Spleen (tissue), 11 donors: ENCODE data around the gene AIDA. TPM values are rescaled to one million over a fixed set of nuclear protein-coding genes. Genes with fewer than 3 reads are reported as not detected.

Source experiments
- DNase-seq: peaks from one replicate; pipeline ENCODE4 v3.0.0-alpha.2; 2020
- H3K27ac ChIP-seq, 8 donors: fragments of 200-600 bp; sonication (generic) in 7 of 8; 1 replicate in 4 of 8; 2 replicates in 4 of 8; pipeline versions ENCODE4 v1.5.0 to v1.8.0; 2016 to 2021; ENCODE audit warnings: inconsistent platforms in 4 of 8, mild to moderate bottlenecking in 4 of 8, moderate library complexity in 1 of 8
- H3K27me3 ChIP-seq, 7 donors: fragments of 200-600 bp; sonication (generic) in 6 of 7; replicated peaks in 1 of 7; 1 replicate in 4 of 7; 2 replicates in 3 of 7; pipeline versions ENCODE4 v1.5.0 to v1.8.0; 2016 to 2021; ENCODE audit warnings: inconsistent platforms in 3 of 7, mild to moderate bottlenecking in 1 of 7
- H3K36me3 ChIP-seq, 6 donors: fragments of 200-600 bp; sonication (generic) in 5 of 6; 1 replicate in 4 of 6; 2 replicates in 2 of 6; pipeline versions ENCODE4 v1.5.0 to v1.8.0; 2016 to 2021; ENCODE audit warnings: inconsistent platforms in 2 of 6
- H3K4me1 ChIP-seq, 6 donors: fragments of 200-600 bp; sonication (generic) in 5 of 6; 1 replicate in 3 of 6; 2 replicates in 3 of 6; pipeline versions ENCODE4 v1.5.0 to v1.8.0; 2016 to 2021; ENCODE audit warnings: inconsistent platforms in 3 of 6
- H3K4me3 ChIP-seq, 8 donors: fragments of 200-600 bp; sonication (generic) in 7 of 8; 1 replicate in 4 of 8; 2 replicates in 4 of 8; pipeline versions ENCODE4 v1.5.0 to v1.8.0; 2016 to 2021; ENCODE audit warnings: inconsistent platforms in 4 of 8, mild to moderate bottlenecking in 4 of 8, moderate library complexity in 2 of 8
- H3K9me3 ChIP-seq, 8 donors: fragments of 200-600 bp; sonication (generic) in 7 of 8; 1 replicate in 4 of 8; 2 replicates in 4 of 8; pipeline versions ENCODE4 v1.5.0 to v1.8.0; 2016 to 2021; ENCODE audit warnings: inconsistent platforms in 4 of 8
- POLR2A ChIP-seq, 3 donors: fragments of 450-650 bp; IDR thresholded peaks; one replicate each; pipeline ENCODE4 v1.5.1; 2017; ENCODE audit warnings: antibody characterized with exemption in 3 of 3, mild to moderate bottlenecking in 1 of 3
- POLR2AphosphoS5 ChIP-seq, 3 donors: sonication (generic); formaldehyde crosslinking; IDR thresholded peaks; one replicate each; pipeline ENCODE4 v1.5.1; 2017; ENCODE audit warnings: antibody characterized with exemption in 3 of 3
- WGBS, 5 donors: extraction: QIAGEN DNeasy Blood & Tissue Kit in 3 of 5; methylation state at CpG; one replicate each; pipeline versions ENCODE4 v1.1.5 to v1.1.7; 2013 to 2018; 5-methylcytosine and 5-hydroxymethylcytosine counted together
- intact Hi-C: fragments of 100-400 bp; cut with DNase I; formaldehyde crosslinking; loops from one replicate; pipeline ENCODE4 v1.15.0; 2023; ENCODE audit warnings: low total_unique reads
- polyA plus RNA-seq, 3 donors: library from polyadenylated mRNA; stranded (reverse); fragments of 200-250 nt; gene quantifications; one replicate each; pipeline ENCODE4 v1.2.1, GENCODE V29; 2013
- total RNA-seq, 7 donors: library from RNA; depleted of rRNA in 3 of 7; stranded (reverse); fragments of >200 nt in 3 of 7; fragmentation: NEBNext Ultra II Directional in 4 of 7; extraction: Animal tissue kit (Norgen Biotek cat#: 25700) in 4 of 7; gene quantifications; one replicate each; pipeline versions ENCODE4 v1.1.0 to v1.2.1, GENCODE V29; 2016 to 2021
- TF ChIP-seq, protein P1 (sequence below), 11 experiments: fragments of 200-600 bp in 7 of 11; fragments of 450-650 bp in 4 of 11; sonication (generic) in 4 of 11; IDR thresholded peaks in 8 of 11; conservative IDR thresholded peaks in 3 of 11; 1 replicate in 7 of 11; 2 replicates in 4 of 11; pipeline versions ENCODE4 v1.4.0 to v1.8.0; 2016 to 2021; ENCODE audit warnings: antibody characterized with exemption in 11 of 11, inconsistent platforms in 4 of 11, mild to moderate bottlenecking in 1 of 11
- donor health status: healthy with polysubstance abuse.
- donor health status: DM: no; HTN: no; CAD: no; lungs with moderate emphysema.
- donor health status: DM: no; HTN: no; CAD: no.
- donor health status: Bipolar disorder and iron deficiency.
- donor health status: healthy.
- donor health status: DM: no; HTN: no; CAD: no.
- donor health status: DM: yes; HTN: yes; CAD: no.

The AIDA gene
- total and polyA plus RNA-seq, 10 donors = 33.0 to 57.8 (median 51.6) TPM

DNA sequence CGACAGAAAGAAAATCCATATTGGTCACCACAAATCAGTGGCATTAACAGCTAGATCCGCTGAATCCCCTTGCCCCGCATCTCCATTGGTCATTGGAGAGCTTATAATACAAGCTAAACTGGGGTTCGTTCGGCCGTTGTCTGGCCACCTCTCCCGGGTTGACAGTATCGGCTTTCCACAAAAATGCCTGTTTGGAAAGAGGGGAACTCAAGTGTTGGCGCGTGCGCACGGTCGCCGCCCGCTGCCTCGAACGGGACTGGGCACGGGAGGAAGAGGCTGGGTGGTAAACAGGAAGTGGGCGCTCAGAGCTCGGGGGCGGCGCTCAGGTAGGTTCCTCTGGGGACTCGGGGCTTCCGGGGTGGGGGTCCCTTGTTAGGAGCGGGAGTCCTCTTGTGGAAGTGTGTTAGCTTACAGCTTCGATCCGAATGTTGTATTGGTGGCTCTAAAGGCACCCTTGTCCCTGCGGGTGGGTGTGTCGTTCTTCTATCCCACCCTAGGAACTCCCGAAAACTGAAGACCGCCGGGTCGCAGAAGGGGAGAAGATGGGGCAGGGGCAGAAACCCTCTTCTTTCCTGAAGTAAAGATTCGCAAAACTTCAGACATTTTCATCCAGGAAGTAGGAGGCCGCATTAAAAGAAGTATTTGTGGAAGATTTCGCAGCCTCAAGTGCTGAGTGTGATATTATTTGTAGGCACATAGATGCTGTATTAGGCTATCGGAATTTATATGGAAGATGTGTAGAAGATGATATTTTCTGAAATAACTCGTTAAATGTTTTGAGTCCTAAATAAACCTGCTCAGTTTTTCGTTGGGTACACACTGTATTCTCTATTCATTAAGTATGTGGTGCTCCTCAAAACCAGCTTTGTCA lies 1.0 kb upstream of the AIDA start:
- Histone ChIP-seq H3K4me3 (peak overlapping the region; percentile 85 to 98 (median 94)), H3K27me3 (no peaks in the 10 kb centered on the region), H3K4me1 (peaks cover 23 to 80% (median 54%) of the 10 kb centered on the region in 6 donors), H3K36me3 (peaks cover 0 to 53% (median 26%) of the 10 kb centered on the region in 6 donors), H3K27ac (peak overlapping the region; percentile 92 to 99 (median 98)), H3K9me3 (no peaks in the 10 kb centered on the region)
- WGBS, 5 donors = 0 to 1% (median 0%) methylated on average over 32 to 39 of the region's 39 CpGs
- TF ChIP-seq POLR2AphosphoS5 (IDR thresholded peaks at IDR 0.05) (peak; percentile 97), POLR2A (IDR thresholded peaks at IDR 0.05) (peak in 1 of 3 donors; percentile 25)
- TF ChIP-seq, protein P1, sequence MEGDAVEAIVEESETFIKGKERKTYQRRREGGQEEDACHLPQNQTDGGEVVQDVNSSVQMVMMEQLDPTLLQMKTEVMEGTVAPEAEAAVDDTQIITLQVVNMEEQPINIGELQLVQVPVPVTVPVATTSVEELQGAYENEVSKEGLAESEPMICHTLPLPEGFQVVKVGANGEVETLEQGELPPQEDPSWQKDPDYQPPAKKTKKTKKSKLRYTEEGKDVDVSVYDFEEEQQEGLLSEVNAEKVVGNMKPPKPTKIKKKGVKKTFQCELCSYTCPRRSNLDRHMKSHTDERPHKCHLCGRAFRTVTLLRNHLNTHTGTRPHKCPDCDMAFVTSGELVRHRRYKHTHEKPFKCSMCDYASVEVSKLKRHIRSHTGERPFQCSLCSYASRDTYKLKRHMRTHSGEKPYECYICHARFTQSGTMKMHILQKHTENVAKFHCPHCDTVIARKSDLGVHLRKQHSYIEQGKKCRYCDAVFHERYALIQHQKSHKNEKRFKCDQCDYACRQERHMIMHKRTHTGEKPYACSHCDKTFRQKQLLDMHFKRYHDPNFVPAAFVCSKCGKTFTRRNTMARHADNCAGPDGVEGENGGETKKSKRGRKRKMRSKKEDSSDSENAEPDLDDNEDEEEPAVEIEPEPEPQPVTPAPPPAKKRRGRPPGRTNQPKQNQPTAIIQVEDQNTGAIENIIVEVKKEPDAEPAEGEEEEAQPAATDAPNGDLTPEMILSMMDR (IDR thresholded peaks at IDR 0.05 in 8 of 11, conservative IDR thresholded peaks at IDR 0.05 in 3 of 11) = no peak
- DNase-seq = peak; percentile 99
- intact Hi-C loops = no loop called here

DNA sequence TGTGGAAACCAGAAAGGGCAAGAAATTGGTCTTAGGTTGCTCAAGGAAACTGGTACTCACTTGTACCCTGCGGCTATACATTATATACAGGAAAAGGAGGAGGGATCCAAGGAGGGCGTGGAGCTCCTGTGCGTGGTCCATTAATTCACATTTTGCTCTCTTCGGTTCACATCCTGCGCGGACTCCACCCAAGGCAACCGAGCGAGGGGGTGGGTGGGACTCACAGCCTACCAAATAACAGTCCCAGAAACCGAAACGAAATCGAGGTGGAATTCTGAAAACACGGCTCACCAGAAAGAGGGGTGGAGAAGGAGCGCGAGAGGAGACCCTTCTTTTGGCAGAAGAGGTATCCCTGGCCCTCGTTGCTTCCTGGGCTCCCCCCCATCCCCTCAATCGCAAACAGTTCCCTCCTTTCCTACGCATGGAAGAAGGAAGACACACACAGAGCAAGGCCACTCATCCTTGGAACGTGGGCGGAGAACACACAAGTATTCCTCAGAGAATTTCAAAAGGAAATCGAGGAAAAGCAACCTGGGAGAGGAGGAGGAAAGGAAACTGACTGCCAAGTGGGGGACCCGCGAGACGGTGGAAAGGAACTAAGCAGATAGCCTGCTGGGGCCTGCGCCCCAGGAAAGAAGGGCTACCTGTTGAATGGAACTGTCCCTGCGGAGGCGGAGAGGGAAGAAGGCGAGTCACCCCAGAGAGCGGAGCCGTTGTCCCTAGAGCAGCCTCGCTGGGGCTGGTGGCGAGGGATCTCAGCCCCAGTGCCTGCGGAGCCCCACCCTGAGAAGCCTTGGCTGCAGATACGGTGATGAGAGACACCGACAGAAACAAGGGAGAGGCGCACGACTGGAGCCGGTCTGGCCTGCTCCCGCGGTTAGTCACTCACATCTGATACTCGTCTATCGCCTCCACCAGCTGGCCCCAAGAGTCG lies 705 bp downstream of the AIDA start:
- Histone ChIP-seq H3K4me3 (peak overlapping the region; percentile 85 to 98 (median 94)), H3K4me1 (peaks cover 23 to 79% (median 53%) of the 10 kb centered on the region in 6 donors), H3K27me3 (no peaks in the 10 kb centered on the region), H3K27ac (peak overlapping the region; percentile 92 to 99 (median 98)), H3K36me3 (peaks cover 0 to 39% (median 14%) of the 10 kb centered on the region in 6 donors), H3K9me3 (no peaks in the 10 kb centered on the region)
- 0 to 1% (median 0%) methylated on average over 40 to 42 of the region's 42 CpGs for WGBS, 5 donors
- intact Hi-C loops = no loop called here
- TF ChIP-seq POLR2AphosphoS5 (IDR thresholded peaks at IDR 0.05) (peak in 2 of 3 donors; percentile 64 to 67), POLR2A (IDR thresholded peaks at IDR 0.05) (no peak)
- peak; percentile 90 for DNase-seq

DNA sequence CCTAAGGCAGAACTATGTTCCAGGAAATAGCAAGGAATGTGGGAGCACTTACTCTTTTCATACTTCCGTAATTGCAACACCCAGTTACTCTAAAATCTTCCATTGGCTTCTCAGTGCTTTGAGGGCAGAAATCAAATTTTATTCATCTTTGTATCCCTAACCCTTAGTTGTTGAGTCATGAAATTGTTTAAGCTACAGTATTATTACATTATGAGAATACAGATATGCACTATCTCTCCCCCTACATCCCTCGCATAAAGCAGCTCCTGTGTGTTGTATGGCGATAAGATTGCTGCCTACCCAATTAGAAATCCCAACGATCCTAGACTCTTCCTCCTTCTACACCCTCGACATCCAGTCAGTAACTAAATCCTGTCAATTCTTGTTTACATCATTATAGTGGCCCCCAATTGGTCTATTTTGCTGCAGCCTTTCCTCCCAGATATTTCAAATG lies 2.6 kb downstream of the AIDA start:
- Histone ChIP-seq H3K9me3 (no peaks in the 10 kb centered on the region), H3K36me3 (peaks cover 0 to 25% (median under 1%) of the 10 kb centered on the region in 6 donors), H3K4me1 (peaks cover 22 to 74% (median 41%) of the 10 kb centered on the region in 6 donors), H3K27me3 (no peaks in the 10 kb centered on the region), H3K27ac (peak overlapping the region in 4 of 8 donors; percentile 20 to 99 (median 96)), H3K4me3 (peak overlapping the region in 1 of 8 donors; percentile 92)
- 76 to 88% (median 84%) methylated on average over 5 of the region's 5 CpGs for WGBS, 5 donors
- intact Hi-C loops = no loop called here
- TF ChIP-seq POLR2A (IDR thresholded peaks at IDR 0.05) (no peak), POLR2AphosphoS5 (IDR thresholded peaks at IDR 0.05) (no peak)
- TF ChIP-seq, protein P1 (IDR thresholded peaks at IDR 0.05 in 8 of 11, conservative IDR thresholded peaks at IDR 0.05 in 3 of 11) = no peak
- DNase-seq = no peak

DNA sequence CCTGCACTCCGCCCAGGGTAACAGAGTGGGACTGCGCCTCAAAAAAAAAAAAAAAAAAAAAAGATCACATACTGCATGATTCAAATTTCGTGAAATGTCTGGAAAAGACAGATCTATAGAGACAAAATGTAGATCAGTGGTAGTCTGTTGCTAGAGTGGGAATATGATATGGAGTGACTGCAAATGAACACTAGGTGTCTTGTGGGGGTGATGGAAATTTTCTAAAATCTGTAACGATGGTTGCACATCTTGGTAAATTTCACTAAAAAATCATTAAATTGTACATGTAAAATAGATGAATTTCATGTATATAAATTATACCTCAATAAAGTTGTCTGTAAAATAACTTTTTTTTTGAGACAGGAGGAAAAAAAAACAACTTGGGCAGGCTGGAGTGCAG lies 5.5 kb downstream of the AIDA start:
- Histone ChIP-seq H3K9me3 (peaks cover 0 to 6% (median 0%) of the 10 kb centered on the region in 8 donors), H3K4me1 (peaks cover 13 to 67% (median 31%) of the 10 kb centered on the region in 6 donors), H3K4me3 (no peak overlapping the region), H3K36me3 (peaks cover 0 to 43% (median 12%) of the 10 kb centered on the region in 6 donors), H3K27me3 (no peaks in the 10 kb centered on the region), H3K27ac (no peak overlapping the region)
- WGBS, 5 donors = 69 to 97% (median 72%) methylated on average over 4 of the region's 4 CpGs
- TF ChIP-seq POLR2AphosphoS5 (IDR thresholded peaks at IDR 0.05) (no peak), POLR2A (IDR thresholded peaks at IDR 0.05) (no peak)
- TF ChIP-seq, protein P1 (IDR thresholded peaks at IDR 0.05 in 8 of 11, conservative IDR thresholded peaks at IDR 0.05 in 3 of 11) = peak in 1 of 11 experiments; percentile 7
- intact Hi-C loops = no loop called here
- no peak for DNase-seq
